ENCODE results near the gene ABHD4. TPM values are rescaled to one million over a fixed set of nuclear protein-coding genes. Genes with fewer than 3 reads are reported as not detected.
A peak's percentile ranks its signal among the peaks of the same experiment; 100 is the strongest.

The ABHD4 gene
- total RNA-seq, 1 donor from 2014 or later = 31.9 TPM

DNA sequence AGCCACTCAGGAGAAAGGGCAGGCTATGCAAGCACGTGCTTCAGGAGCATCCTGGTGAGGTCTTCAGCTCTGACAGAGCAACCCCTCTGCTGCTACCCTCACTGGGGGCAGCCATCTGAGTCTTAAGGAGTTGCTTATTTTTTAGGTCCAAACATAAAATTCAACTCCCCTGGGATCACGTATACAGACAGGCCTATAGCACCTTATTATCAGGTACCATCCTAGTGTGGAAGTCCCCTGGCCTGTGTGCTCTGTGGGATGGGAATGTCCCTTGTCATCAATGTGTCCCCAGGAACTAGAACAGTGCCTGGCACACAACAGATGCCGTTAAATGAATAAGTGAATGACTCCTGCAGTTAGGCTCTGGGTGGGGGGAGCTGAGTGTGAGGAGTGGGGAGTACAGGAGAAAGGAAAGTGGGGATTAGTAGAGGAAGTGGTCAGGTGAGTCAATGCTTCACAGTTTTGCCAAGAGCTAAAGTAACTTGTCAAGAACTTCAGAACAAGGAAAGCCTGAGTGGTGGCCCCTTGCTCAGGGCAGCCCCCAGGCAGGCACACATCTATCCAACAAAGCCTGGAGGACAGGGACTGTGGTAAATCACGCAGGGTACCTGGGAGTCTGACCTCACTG is 42.6 kb upstream of the ABHD4 start:
- no peaks in the 10 kb centered on the region for H3K36me3 ChIP-seq
- no peak for DNase-seq (ENCODE audit: extremely low spot score in 2 of 2)
- no peaks in the 10 kb centered on the region for H3K9me3 ChIP-seq
- no peak for TF ChIP-seq CTCF (IDR thresholded peaks at IDR 0.05)
- TF ChIP-seq POLR2A (IDR thresholded peaks at IDR 0.05) = no peak
- TF ChIP-seq POLR2AphosphoS5 (IDR thresholded peaks at IDR 0.05; ENCODE audit: insufficient read depth in 1 of 2, low read depth in 1 of 2) = no peak
- intact Hi-C loops (cut with DNase I) = loop anchor here (10.0 kb wide), 2 partner anchors 161 to 299 kb away; no protein-coding TSS in a partner anchor
- H3K27me3 ChIP-seq = no peaks in the 10 kb centered on the region
- H3K4me3 ChIP-seq = no peak overlapping the region
- peak overlapping the region; percentile 48 for H3K27ac ChIP-seq
- H3K4me1 ChIP-seq = peaks cover 46% of the 10 kb centered on the region

- Histone ChIP-seq H3K27me3 (no peaks in the 10 kb centered on the region), H3K4me3 (peak overlapping the region in 1 of 2 donors; percentile 42), H3K27ac (peak overlapping the region; percentile 48), H3K9me3 (no peaks in the 10 kb centered on the region), H3K4me1 (peaks cover 44% of the 10 kb centered on the region), H3K36me3 (no peaks in the 10 kb centered on the region)
- intact Hi-C loops (cut with DNase I) = loop anchor here (10.0 kb wide), 2 partner anchors 162 to 298 kb away; no protein-coding TSS in a partner anchor
- TF ChIP-seq POLR2AphosphoS5 (IDR thresholded peaks at IDR 0.05; ENCODE audit: insufficient read depth in 1 of 2, low read depth in 1 of 2) = peak; percentile 39 to 51
- no peak for TF ChIP-seq POLR2A (IDR thresholded peaks at IDR 0.05)
- no peak for DNase-seq (ENCODE audit: extremely low spot score in 2 of 2)
Measured at GRCh38 chr14:22556021-22556989, 41.8 kb upstream of the ABHD4 start.

DNA sequence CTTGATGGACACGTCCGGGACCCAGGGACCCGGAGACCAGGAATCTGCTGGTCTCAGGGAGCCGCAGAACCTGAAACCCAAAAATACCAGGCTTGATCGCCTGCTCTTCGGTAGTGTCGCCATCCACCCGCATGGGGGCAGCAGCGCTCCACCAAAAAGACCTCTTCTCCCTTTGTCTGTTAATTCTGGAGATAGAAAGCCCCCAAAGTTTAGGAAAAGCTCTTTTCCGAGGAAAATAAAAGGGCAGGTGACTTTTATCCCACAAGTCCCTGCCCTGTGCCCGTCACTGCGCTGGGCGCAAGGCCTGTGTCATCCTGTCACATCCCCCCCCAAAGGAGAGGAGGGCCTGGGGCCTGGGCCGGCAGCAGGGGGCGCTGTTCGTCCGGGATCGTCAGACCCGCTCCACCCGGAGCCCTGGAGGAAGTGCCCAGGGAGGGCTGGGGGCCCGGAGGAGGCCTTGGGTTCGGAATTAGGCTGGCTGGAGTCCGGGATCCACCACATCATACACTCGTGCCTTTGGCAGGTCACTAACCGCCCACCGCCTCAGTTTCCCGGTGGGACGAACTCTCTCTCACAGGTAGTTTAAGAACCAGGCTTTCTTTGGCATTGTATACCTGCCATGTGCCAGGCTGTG is 41.0 kb upstream of the ABHD4 start:
- Histone ChIP-seq H3K9me3 (no peaks in the 10 kb centered on the region), H3K4me3 (peak overlapping the region; percentile 18 to 42), H3K4me1 (peaks cover 43% of the 10 kb centered on the region), H3K36me3 (no peaks in the 10 kb centered on the region), H3K27ac (peak overlapping the region; percentile 43), H3K27me3 (no peaks in the 10 kb centered on the region)
- TF ChIP-seq CTCF (IDR thresholded peaks at IDR 0.05) (peak; percentile 100), POLR2AphosphoS5 (IDR thresholded peaks at IDR 0.05; ENCODE audit: insufficient read depth in 1 of 2, low read depth in 1 of 2) (peak in 1 of 2 donors; percentile 46), POLR2A (IDR thresholded peaks at IDR 0.05) (no peak)
- no peak for DNase-seq (ENCODE audit: extremely low spot score in 2 of 2)
- intact Hi-C loops (cut with DNase I) = loop anchor here (10.0 kb wide), 2 partner anchors 162 to 298 kb away; no protein-coding TSS in a partner anchor

DNA sequence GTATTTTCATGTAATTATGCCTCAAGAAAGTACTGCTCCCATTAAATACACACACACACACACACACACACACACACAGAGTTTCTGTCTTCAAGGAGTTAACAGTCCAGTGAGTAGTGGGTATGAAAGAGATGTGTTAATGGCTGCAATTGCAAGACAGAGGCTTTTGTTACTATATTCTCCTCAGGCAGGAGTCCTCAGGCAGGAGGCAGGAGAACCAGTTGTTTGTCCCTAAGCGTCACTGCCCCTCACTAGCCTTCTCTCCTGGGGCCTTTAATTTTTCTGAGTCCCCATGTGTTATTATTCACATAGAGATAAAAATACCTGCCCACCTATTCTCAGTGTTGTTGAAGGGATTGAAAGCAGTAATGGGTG is 40.3 kb upstream of the ABHD4 start:
- intact Hi-C loops (cut with DNase I) = loop anchor here (10.0 kb wide), 2 partner anchors 163 to 297 kb away; no protein-coding TSS in a partner anchor
- no peak for TF ChIP-seq POLR2AphosphoS5 (IDR thresholded peaks at IDR 0.05; ENCODE audit: insufficient read depth in 1 of 2, low read depth in 1 of 2)
- TF ChIP-seq POLR2A (IDR thresholded peaks at IDR 0.05) = no peak
- no peak for TF ChIP-seq CTCF (IDR thresholded peaks at IDR 0.05)
- no peak for DNase-seq (ENCODE audit: extremely low spot score in 2 of 2)
- H3K4me1 ChIP-seq = peaks cover 43% of the 10 kb centered on the region
- no peaks in the 10 kb centered on the region for H3K36me3 ChIP-seq
- H3K9me3 ChIP-seq = no peaks in the 10 kb centered on the region
- H3K27me3 ChIP-seq = no peaks in the 10 kb centered on the region
- no peak overlapping the region for H3K4me3 ChIP-seq
- H3K27ac ChIP-seq = peak overlapping the region; percentile 43

All from vagina (tissue), 2 donors.